Muscle of back (tissue), 10 donors: ENCODE measurements around the gene NLRP5. TPM values are rescaled to one million over a fixed set of nuclear protein-coding genes. Genes with fewer than 3 reads are reported as not detected.

ENCODE experiments used
- polyA plus RNA-seq, 10 donors: library from polyadenylated mRNA; unstranded; fragments of 120-200 nt; gene quantifications; one replicate each; pipeline ENCODE4 v1.2.1, GENCODE V29; 2013; ENCODE audit not compliant: insufficient read length in 10 of 10

Gene NLRP5
- polyA plus RNA-seq, 10 donors, result 0.13 to 0.26 TPM; not detected in 8

Other genes with a start within 250 kb of the NLRP5 start
- under 1 TPM in 2 of 10 donors, not detected in 8; 0.07 to 0.08 TPM for gene NLRP9, start 248.4 kb upstream of the NLRP5 start, polyA plus RNA-seq
- under 1 TPM in 5 of 10 donors, not detected in 5; 0.27 to 0.51 (median 0.34) TPM for gene RFPL4A, start 227.7 kb upstream of the NLRP5 start, polyA plus RNA-seq
- gene RFPL4AL1, start 217.7 kb upstream of the NLRP5 start, polyA plus RNA-seq, result 1 to 10 TPM in 1 of 10 donors, under 1 TPM in 6, not detected in 3; 0.14 to 1.4 (median 0.45) TPM
- gene NLRP11, start 154.8 kb upstream of the NLRP5 start, polyA plus RNA-seq, result under 1 TPM in 2 of 10 donors, not detected in 8; 0.03 to 0.06 TPM
- gene NLRP4, start 150.2 kb upstream of the NLRP5 start, polyA plus RNA-seq, result not detected
- gene NLRP13, start 54.4 kb upstream of the NLRP5 start, polyA plus RNA-seq, result not detected
- gene NLRP8, start 38.9 kb upstream of the NLRP5 start, polyA plus RNA-seq, result not detected
- 10 to 100 TPM; 16.0 to 27.3 (median 18.9) TPM for gene ZNF787, start 134.5 kb downstream of the NLRP5 start, polyA plus RNA-seq
- gene ZNF444, start 154.5 kb downstream of the NLRP5 start, polyA plus RNA-seq, result 10 to 100 TPM; 12.1 to 19.4 (median 15.5) TPM
- gene GALP, start 189.2 kb downstream of the NLRP5 start, polyA plus RNA-seq, result not detected
- not detected for gene ZSCAN5B, start 211.0 kb downstream of the NLRP5 start, polyA plus RNA-seq
- not detected for gene ZSCAN5C, start 215.5 kb downstream of the NLRP5 start, polyA plus RNA-seq